ENCODE data around the gene NDUFA11.

NDUFA11 gene

DNA sequence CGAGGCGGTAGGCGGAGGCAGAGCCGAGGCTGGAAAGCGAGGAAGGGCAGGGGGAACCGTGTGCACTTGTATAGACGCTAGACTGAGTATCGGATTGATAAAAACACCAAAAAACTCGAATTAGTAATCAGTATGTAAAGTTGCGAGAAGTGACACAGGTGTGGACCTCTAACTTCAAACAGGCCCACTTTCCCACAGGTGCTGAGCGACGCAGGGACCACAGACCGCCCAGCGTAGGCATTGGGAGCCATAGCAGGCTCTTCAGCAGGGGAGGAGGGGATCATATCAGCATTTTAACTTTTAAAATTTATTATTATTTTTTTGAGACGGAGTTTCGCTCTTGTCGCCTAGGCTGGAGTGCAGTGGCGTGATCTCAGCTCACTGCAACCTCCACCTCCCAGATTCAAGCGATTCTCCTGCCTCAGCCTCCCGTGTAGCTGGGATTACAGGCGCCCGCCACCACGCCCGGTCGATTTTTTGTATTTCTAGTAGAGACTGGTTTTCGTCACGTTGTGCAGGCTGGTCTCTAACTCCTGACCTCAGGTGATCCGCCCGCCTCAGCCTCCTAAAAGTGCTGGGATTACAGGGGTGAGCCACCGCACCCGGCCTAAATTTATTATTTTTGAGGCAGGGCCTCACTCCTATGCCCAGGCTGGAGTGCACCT, 1.7 kb upstream of the NDUFA11 start:
- DNase-seq: no peak

GRCh38 chr19:5904352-5905113, 943 bp upstream of the NDUFA11 start, which contains the start of gene VMAC:
Gene VMAC (plus strand): TSS chr19:5904872. CDS start chr19:5904891, 19 bp downstream.
- DNase-seq: peak; percentile 100

GRCh38 chr19:5903056-5903623, 450 bp downstream of the NDUFA11 start:
- no peak for DNase-seq

GRCh38 chr19:5900976-5901375, 2.6 kb downstream of the NDUFA11 start:
- DNase-seq: no peak

GRCh38 chr19:5899728-5900526, 3.7 kb downstream of the NDUFA11 start:
- DNase-seq: no peak

DNA sequence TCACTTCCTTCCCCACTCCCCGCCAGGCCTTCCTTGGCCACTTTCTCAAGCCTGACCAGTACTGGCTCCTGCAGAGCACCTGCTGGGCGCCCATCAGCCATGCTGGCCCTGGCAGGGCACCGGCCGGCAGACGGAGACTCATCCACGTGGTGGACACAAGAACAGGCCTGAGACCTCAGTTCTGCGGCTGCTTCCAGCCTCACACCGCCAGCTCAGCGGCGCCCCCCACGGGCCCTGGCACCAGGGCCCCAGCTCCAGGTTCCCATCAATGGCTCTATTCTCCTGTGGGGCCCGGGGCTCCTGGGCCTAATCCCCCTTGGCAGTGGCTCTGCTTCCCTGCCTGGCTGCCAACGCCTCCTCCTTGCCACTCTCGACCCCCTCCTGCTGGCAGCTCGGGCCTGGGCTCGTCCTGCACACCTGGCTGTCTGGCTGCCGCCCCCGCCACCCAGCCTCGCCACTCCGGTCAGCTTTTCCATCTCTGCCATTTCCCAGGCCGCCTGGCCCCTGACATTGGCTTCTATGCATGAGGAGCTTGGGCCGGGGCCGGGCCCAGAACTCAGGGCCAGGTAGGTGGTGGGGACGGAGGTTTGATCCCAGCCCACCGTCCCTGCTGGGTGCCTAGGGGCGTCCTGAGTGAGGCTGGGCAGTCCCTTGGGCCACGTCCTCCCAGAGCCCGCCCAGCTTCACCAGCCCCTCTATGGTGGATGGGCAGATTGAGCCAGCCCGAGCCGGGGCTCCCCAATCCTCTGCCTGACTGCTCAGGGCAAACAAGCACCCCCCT, 6.2 kb downstream of the NDUFA11 start:
- DNase-seq: no peak

GRCh38 chr19:5896365-5897076, 7.1 kb downstream of the NDUFA11 start:
- DNase-seq: no peak

DNA sequence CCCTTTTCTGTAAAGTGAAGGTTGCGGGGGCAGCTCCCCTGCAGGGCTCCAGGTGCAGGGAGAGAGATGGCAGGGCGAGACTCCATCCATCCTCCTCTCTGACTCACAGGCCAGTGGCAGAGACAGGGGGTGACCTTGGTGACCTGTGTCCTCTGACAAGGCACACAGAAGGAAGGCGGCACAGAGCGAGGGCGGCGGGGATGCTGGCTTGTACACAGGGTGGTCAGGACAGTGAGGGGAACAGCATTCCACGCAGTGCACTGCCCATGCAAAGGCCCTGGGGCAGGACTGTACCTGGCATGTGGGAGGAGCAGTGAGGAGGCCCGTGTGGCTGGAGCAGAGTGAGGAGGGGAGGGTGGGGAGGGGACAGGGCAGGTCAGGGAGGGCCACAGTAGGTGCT, 7.7 kb downstream of the NDUFA11 start:
- DNase-seq: no peak

DNA sequence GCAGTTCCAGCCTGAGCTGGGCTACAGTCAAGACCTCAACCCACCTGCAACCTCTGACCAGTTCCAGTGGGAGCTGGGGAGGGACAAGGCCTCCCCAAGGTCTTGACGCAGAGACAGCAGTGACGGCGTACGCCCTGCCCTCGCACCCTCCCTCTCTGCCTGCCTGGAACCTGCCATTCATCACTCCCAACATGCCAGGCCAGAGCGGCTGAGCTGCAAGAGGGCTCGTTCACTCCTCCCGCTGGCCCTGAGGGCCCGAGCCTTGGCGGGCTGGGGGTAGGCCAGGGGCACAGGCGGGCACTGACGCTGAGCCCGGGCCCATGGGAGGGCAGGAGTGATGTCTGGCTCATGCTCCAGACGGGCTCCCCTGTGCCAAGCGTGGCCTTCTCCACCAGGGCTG, 8.2 kb downstream of the NDUFA11 start:
- DNase-seq: no peak

- DNase-seq: no peak
Observed at GRCh38 chr19:5894704-5895349, 8.8 kb downstream of the NDUFA11 start.

- no peak for DNase-seq
Observed at GRCh38 chr19:5893907-5894703, 9.5 kb downstream of the NDUFA11 start.

DNA sequence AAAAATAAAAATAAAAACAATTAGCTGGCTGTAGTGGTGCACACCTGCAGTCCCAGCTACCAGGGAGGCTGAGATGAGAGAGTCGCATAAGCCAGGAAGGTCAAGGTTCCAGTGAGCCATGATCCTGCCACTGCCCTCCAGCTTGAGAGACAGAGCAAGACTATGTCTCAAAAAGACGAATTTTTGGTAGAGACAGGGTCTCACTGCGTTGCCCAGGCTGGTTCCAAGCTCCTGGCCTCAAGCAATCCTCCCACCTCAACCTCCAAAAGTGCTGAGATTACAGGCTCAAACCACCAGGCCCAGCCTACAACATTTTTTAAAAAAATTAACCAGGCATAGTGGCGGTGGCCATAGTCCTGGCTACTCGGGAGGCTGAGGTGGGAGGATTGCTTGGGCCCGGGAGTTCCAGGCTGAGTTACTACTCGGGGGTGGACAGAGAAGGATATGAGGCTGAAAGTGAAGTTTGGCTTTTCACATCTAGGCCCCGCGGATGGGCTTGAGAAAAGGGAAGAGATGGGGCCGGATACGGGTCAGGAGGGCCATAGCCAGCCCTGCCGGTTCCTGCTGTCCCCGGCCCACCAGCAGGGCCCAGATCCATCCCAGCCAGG, 10.2 kb downstream of the NDUFA11 start:
- no peak for DNase-seq

DNA sequence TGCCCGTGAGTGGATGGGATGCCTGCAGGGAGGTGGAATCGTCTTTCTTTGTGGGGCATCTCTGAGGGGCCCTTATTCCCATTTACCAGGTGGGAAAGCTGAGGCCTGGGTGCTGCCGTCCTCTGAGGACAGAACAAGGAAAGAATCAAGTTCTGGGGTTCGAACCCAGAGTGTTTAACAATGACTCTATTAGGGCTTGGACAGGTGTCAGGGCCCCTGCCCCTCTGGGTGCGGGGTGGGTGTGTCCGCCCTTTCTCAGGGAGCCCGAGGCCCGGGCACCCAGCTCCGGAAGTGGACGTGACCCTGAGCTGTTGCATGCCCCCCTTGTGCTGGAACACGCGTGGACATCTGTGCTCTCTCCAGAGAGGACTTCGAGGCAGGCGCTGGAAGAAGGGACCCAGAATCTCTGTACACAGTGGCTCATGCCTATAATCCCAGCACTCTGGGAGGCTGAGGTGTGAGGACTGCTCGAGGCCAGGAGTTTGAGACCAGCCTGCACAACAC, 10.8 kb downstream of the NDUFA11 start:
- DNase-seq: no peak

DNA sequence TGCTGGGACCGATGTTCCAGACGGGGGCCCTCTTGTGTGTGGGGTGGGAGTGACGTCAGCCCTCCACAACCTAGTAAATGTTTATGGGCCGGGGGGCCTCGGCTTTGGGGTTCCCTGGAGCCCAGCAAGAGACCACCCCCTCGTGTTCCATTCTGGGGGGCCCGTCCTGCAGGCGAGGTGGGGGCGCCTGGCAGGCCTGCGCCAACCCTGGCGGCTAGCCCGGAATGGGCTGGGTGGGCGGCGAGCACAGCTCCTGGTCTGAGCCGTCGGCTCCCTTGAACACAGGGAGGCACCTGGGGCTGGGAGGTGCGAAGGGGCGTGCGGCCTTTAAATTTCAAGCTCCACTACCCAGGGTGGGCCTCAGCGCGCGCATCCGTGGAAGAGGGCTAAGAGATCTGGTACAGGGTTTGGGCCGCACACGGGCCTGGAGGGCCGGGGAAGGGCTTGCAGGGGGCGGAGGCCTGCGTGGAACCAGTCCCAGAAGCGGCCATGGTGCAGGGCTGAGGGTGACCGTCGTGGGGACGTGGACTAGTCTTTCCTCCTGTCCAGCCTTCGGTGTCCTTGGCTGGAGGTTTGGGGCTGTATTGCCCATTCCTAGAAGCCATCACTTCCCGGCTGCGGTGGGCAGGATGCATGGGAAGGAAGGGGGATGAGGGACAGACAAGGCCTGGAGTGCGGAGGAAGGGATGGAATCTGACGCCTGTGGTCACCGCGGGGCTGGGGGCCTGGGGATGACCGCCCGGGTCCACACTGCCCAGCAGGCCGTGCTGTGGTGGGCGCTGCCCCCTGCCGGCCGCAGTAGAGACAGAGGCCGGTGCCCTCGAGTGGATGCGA, 11.4 kb downstream of the NDUFA11 start:
- no peak for DNase-seq

DNA sequence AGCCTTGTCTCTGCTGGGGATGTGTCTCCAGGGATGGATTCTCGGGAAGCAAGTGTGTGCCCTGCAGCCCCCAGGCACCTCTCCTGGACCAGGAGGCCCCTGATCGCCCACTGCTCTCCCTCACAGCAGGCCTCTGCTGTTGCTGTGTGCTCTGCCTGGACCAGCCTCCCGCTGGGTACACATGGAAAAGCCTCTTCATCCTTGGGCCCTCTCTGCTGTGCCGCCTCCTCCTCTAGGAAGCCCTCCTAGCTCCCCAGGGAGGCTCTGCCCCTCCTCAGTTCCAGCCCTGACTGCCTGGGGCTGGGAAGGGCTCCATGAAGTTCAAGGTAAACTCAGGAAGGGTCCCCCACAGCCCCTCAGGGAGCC, 12.0 kb downstream of the NDUFA11 start:
- DNase-seq: no peak

DNA sequence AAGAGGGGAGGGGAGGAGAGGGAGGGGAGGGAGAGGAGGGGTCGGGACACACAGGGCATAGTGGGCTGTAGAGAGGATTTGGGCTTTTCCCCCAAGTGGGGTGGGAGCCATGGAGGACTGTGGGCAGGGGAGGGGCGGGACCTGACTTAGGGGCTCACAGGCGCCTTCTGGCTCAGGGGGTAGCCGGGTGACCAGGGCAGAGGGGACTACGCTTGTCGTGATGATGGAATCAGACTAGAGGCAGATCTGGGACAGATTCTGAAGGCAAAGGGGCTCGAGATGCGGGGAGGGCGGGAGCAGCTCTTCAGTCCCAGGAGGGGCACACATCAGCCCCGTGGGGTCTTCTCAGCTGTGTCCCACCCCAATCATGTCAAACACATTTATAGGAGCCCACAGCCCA, 13.5 kb downstream of the NDUFA11 start:
- no peak for DNase-seq

GRCh38 chr19:5889288-5889971, 14.2 kb downstream of the NDUFA11 start:
- no peak for DNase-seq
